Measurements from ENCODE around the gene ITGA5. TPM values are rescaled to one million over a fixed set of nuclear protein-coding genes. Genes with fewer than 3 reads are reported as not detected.

Gene ITGA5
- polyA plus RNA-seq, 2 donors = 20.0 to 42.8 TPM

- 55 to 80% methylated on average over 4 of the region's 4 CpGs for WGBS, 2 donors
- H3K4me3 ChIP-seq (ENCODE audit: low read depth in 1 of 2, low read length in 2 of 2) = peak overlapping the region in 1 of 2 donors; percentile 12
These were observed 13.7 kb upstream of the ITGA5 start for GRCh38 chr12:54432815-54433164.

GRCh38 chr12:54431911-54432814, 13.1 kb upstream of the ITGA5 start:
- H3K9me3 ChIP-seq (ENCODE audit: control insufficient read depth in 2 of 2, insufficient read depth in 1 of 2, low read depth in 1 of 2, low read length in 1 of 2) = no peaks in the 10 kb centered on the region
- H3K27ac ChIP-seq (ENCODE audit: low read depth in 2 of 2, low read length in 1 of 2) = peak overlapping the region; percentile 63 to 68
- H3K36me3 ChIP-seq (ENCODE audit: control insufficient read depth in 2 of 2, insufficient read depth in 2 of 2, low read length in 1 of 2) = no peaks in the 10 kb centered on the region
- peak overlapping the region in 1 of 2 donors; percentile 20 for H3K4me3 ChIP-seq (ENCODE audit: low read depth in 1 of 2, low read length in 2 of 2)
- H3K4me1 ChIP-seq (ENCODE audit: control insufficient read depth in 2 of 2, insufficient read depth in 2 of 2, low read length in 1 of 2) = peaks cover 5 to 9% of the 10 kb centered on the region in 2 donors
- no peaks in the 10 kb centered on the region for H3K27me3 ChIP-seq (ENCODE audit: control insufficient read depth in 1 of 2, insufficient read depth in 2 of 2, low read length in 2 of 2)
- WGBS, 2 donors = 16 to 27% methylated on average over 9 of the region's 9 CpGs

More at GRCh38 chr12:54432815-54433164, 13.7 kb upstream of the ITGA5 start:
- Histone ChIP-seq H3K9me3 (ENCODE audit: control insufficient read depth in 2 of 2, insufficient read depth in 1 of 2, low read depth in 1 of 2, low read length in 1 of 2) (no peaks in the 10 kb centered on the region), H3K4me1 (ENCODE audit: control insufficient read depth in 2 of 2, insufficient read depth in 2 of 2, low read length in 1 of 2) (peaks cover 5 to 9% of the 10 kb centered on the region in 2 donors), H3K36me3 (ENCODE audit: control insufficient read depth in 2 of 2, insufficient read depth in 2 of 2, low read length in 1 of 2) (no peaks in the 10 kb centered on the region), H3K27me3 (ENCODE audit: control insufficient read depth in 1 of 2, insufficient read depth in 2 of 2, low read length in 2 of 2) (no peaks in the 10 kb centered on the region), H3K27ac (ENCODE audit: low read depth in 2 of 2, low read length in 1 of 2) (peak overlapping the region; percentile 52 to 68)

- H3K27ac ChIP-seq (ENCODE audit: low read depth in 2 of 2, low read length in 1 of 2) = peak overlapping the region in 1 of 2 donors; percentile 2
- no peaks in the 10 kb centered on the region for H3K36me3 ChIP-seq (ENCODE audit: control insufficient read depth in 2 of 2, insufficient read depth in 2 of 2, low read length in 1 of 2)
- WGBS, 2 donors = 86 to 87% methylated on average over 5 of the region's 5 CpGs
- no peaks in the 10 kb centered on the region for H3K9me3 ChIP-seq (ENCODE audit: control insufficient read depth in 2 of 2, insufficient read depth in 1 of 2, low read depth in 1 of 2, low read length in 1 of 2)
- no peaks in the 10 kb centered on the region for H3K27me3 ChIP-seq (ENCODE audit: control insufficient read depth in 1 of 2, insufficient read depth in 2 of 2, low read length in 2 of 2)
- H3K4me3 ChIP-seq (ENCODE audit: low read depth in 1 of 2, low read length in 2 of 2) = peak overlapping the region in 1 of 2 donors; percentile 18
- peaks cover 5 to 9% of the 10 kb centered on the region in 2 donors for H3K4me1 ChIP-seq (ENCODE audit: control insufficient read depth in 2 of 2, insufficient read depth in 2 of 2, low read length in 1 of 2)
These were observed 11.5 kb upstream of the ITGA5 start for GRCh38 chr12:54430471-54431069.

- peak overlapping the region; percentile 23 to 82 for H3K27ac ChIP-seq (ENCODE audit: low read depth in 2 of 2, low read length in 1 of 2)
- H3K36me3 ChIP-seq (ENCODE audit: control insufficient read depth in 2 of 2, insufficient read depth in 2 of 2, low read length in 1 of 2) = no peaks in the 10 kb centered on the region
- H3K27me3 ChIP-seq (ENCODE audit: control insufficient read depth in 1 of 2, insufficient read depth in 2 of 2, low read length in 2 of 2) = no peaks in the 10 kb centered on the region
- H3K4me3 ChIP-seq (ENCODE audit: low read depth in 1 of 2, low read length in 2 of 2) = no peak overlapping the region
- H3K4me1 ChIP-seq (ENCODE audit: control insufficient read depth in 2 of 2, insufficient read depth in 2 of 2, low read length in 1 of 2) = peaks cover 5 to 9% of the 10 kb centered on the region in 2 donors
- H3K9me3 ChIP-seq (ENCODE audit: control insufficient read depth in 2 of 2, insufficient read depth in 1 of 2, low read depth in 1 of 2, low read length in 1 of 2) = no peaks in the 10 kb centered on the region
- 59 to 65% methylated on average over 3 of the region's 3 CpGs for WGBS, 2 donors
These were observed 10.0 kb upstream of the ITGA5 start for GRCh38 chr12:54429014-54429471.

GRCh38 chr12:54428050-54429013, 9.3 kb upstream of the ITGA5 start:
- 44 to 46% methylated on average over 13 of the region's 13 CpGs for WGBS, 2 donors
- H3K9me3 ChIP-seq (ENCODE audit: control insufficient read depth in 2 of 2, insufficient read depth in 1 of 2, low read depth in 1 of 2, low read length in 1 of 2) = no peaks in the 10 kb centered on the region
- H3K4me3 ChIP-seq (ENCODE audit: low read depth in 1 of 2, low read length in 2 of 2) = no peak overlapping the region
- H3K4me1 ChIP-seq (ENCODE audit: control insufficient read depth in 2 of 2, insufficient read depth in 2 of 2, low read length in 1 of 2) = peaks cover 5 to 9% of the 10 kb centered on the region in 2 donors
- no peaks in the 10 kb centered on the region for H3K36me3 ChIP-seq (ENCODE audit: control insufficient read depth in 2 of 2, insufficient read depth in 2 of 2, low read length in 1 of 2)
- no peaks in the 10 kb centered on the region for H3K27me3 ChIP-seq (ENCODE audit: control insufficient read depth in 1 of 2, insufficient read depth in 2 of 2, low read length in 2 of 2)
- H3K27ac ChIP-seq (ENCODE audit: low read depth in 2 of 2, low read length in 1 of 2) = peak overlapping the region; percentile 66 to 82

- no peak overlapping the region for H3K4me3 ChIP-seq (ENCODE audit: low read depth in 1 of 2, low read length in 2 of 2)
- H3K27ac ChIP-seq (ENCODE audit: low read depth in 2 of 2, low read length in 1 of 2) = peak overlapping the region; percentile 66 to 82
- H3K27me3 ChIP-seq (ENCODE audit: control insufficient read depth in 1 of 2, insufficient read depth in 2 of 2, low read length in 2 of 2) = no peaks in the 10 kb centered on the region
- no peaks in the 10 kb centered on the region for H3K36me3 ChIP-seq (ENCODE audit: control insufficient read depth in 2 of 2, insufficient read depth in 2 of 2, low read length in 1 of 2)
- WGBS, 2 donors = 72 to 80% methylated on average over 4 of the region's 4 CpGs
- no peaks in the 10 kb centered on the region for H3K9me3 ChIP-seq (ENCODE audit: control insufficient read depth in 2 of 2, insufficient read depth in 1 of 2, low read depth in 1 of 2, low read length in 1 of 2)
- H3K4me1 ChIP-seq (ENCODE audit: control insufficient read depth in 2 of 2, insufficient read depth in 2 of 2, low read length in 1 of 2) = peaks cover 0 to 4% of the 10 kb centered on the region in 2 donors
These were observed 8.0 kb upstream of the ITGA5 start for GRCh38 chr12:54427106-54427505.

- Histone ChIP-seq H3K36me3 (ENCODE audit: control insufficient read depth in 2 of 2, insufficient read depth in 2 of 2, low read length in 1 of 2) (no peaks in the 10 kb centered on the region), H3K27ac (ENCODE audit: low read depth in 2 of 2, low read length in 1 of 2) (peak overlapping the region; percentile 66 to 82), H3K4me3 (ENCODE audit: low read depth in 1 of 2, low read length in 2 of 2) (no peak overlapping the region), H3K9me3 (ENCODE audit: control insufficient read depth in 2 of 2, insufficient read depth in 1 of 2, low read depth in 1 of 2, low read length in 1 of 2) (no peaks in the 10 kb centered on the region), H3K4me1 (ENCODE audit: control insufficient read depth in 2 of 2, insufficient read depth in 2 of 2, low read length in 1 of 2) (peaks cover 0 to 2% of the 10 kb centered on the region in 2 donors), H3K27me3 (ENCODE audit: control insufficient read depth in 1 of 2, insufficient read depth in 2 of 2, low read length in 2 of 2) (no peaks in the 10 kb centered on the region)
- WGBS, 2 donors = 86 to 88% methylated on average over 3 of the region's 3 CpGs
These were observed 7.6 kb upstream of the ITGA5 start for GRCh38 chr12:54426690-54427089.

- Histone ChIP-seq H3K4me3 (ENCODE audit: low read depth in 1 of 2, low read length in 2 of 2) (no peak overlapping the region), H3K36me3 (ENCODE audit: control insufficient read depth in 2 of 2, insufficient read depth in 2 of 2, low read length in 1 of 2) (no peaks in the 10 kb centered on the region), H3K27ac (ENCODE audit: low read depth in 2 of 2, low read length in 1 of 2) (peak overlapping the region in 1 of 2 donors; percentile 24), H3K9me3 (ENCODE audit: control insufficient read depth in 2 of 2, insufficient read depth in 1 of 2, low read depth in 1 of 2, low read length in 1 of 2) (no peaks in the 10 kb centered on the region), H3K4me1 (ENCODE audit: control insufficient read depth in 2 of 2, insufficient read depth in 2 of 2, low read length in 1 of 2) (peaks cover 0 to 2% of the 10 kb centered on the region in 2 donors), H3K27me3 (ENCODE audit: control insufficient read depth in 1 of 2, insufficient read depth in 2 of 2, low read length in 2 of 2) (no peaks in the 10 kb centered on the region)
- 18 to 34% methylated on average over 2 of the region's 2 CpGs for WGBS, 2 donors
These were observed 6.6 kb upstream of the ITGA5 start for GRCh38 chr12:54425702-54426101.

- Histone ChIP-seq H3K27ac (ENCODE audit: low read depth in 2 of 2, low read length in 1 of 2) (peak overlapping the region in 1 of 2 donors; percentile 17), H3K27me3 (ENCODE audit: control insufficient read depth in 1 of 2, insufficient read depth in 2 of 2, low read length in 2 of 2) (no peaks in the 10 kb centered on the region), H3K36me3 (ENCODE audit: control insufficient read depth in 2 of 2, insufficient read depth in 2 of 2, low read length in 1 of 2) (no peaks in the 10 kb centered on the region)
These were observed 5.2 kb upstream of the ITGA5 start for GRCh38 chr12:54424224-54424623.

More at GRCh38 chr12:54424224-54424623, 5.2 kb upstream of the ITGA5 start:
- 62 to 67% methylated on average over 3 of the region's 3 CpGs for WGBS, 2 donors
- Histone ChIP-seq H3K4me3 (ENCODE audit: low read depth in 1 of 2, low read length in 2 of 2) (no peak overlapping the region), H3K9me3 (ENCODE audit: control insufficient read depth in 2 of 2, insufficient read depth in 1 of 2, low read depth in 1 of 2, low read length in 1 of 2) (no peaks in the 10 kb centered on the region), H3K4me1 (ENCODE audit: control insufficient read depth in 2 of 2, insufficient read depth in 2 of 2, low read length in 1 of 2) (peaks cover 0 to 2% of the 10 kb centered on the region in 2 donors)

All from esophagus (tissue), 2 donors.